Right kidney (tissue), 9 donors: ENCODE results near the gene TIMM13.
"Not testable (repeated sequence)": the region's sequence is repeated elsewhere in the genome, so short reads cannot be mapped to it uniquely, and the experiment has no call there.

Experiments used
- DNase-seq: peaks from one replicate; pipeline ENCODE4 v3.0.0-alpha.2; 2016
- long read RNA-seq, 8 donors: transcript quantifications; one replicate each; lab custom pipeline, GENCODE V29; 2026

The TIMM13 gene
- long read RNA-seq, donor 1, transcript TIMM13-201 (3 exons, 1,973 nt), result major isoform, 168 of 187 reads
- long read RNA-seq, donor 1, partial matches to known transcripts, result 7 of 187 reads
- long read RNA-seq, donor 1, other reads (novel, unspliced or antisense), result 12 of 187 reads
- long read RNA-seq, donor 2, transcript TIMM13-201 (3 exons, 1,973 nt), result major isoform, 91 of 96 reads
- long read RNA-seq, donor 2, partial matches to known transcripts, result 0 of 96 reads
- long read RNA-seq, donor 2, other reads (novel, unspliced or antisense), result 5 of 96 reads
- long read RNA-seq, donor 3, transcript TIMM13-201 (3 exons, 1,973 nt), result major isoform, 53 of 53 reads
- long read RNA-seq, donor 3, partial matches to known transcripts, result 0 of 53 reads
- long read RNA-seq, donor 3, other reads (novel, unspliced or antisense), result 0 of 53 reads
- long read RNA-seq, donor 4, transcript TIMM13-201 (3 exons, 1,973 nt), result major isoform, 97 of 108 reads
- long read RNA-seq, donor 4, partial matches to known transcripts, result 6 of 108 reads
- long read RNA-seq, donor 4, other reads (novel, unspliced or antisense), result 5 of 108 reads
- long read RNA-seq, donor 5, transcript TIMM13-201 (3 exons, 1,973 nt), result major isoform, 122 of 129 reads
- long read RNA-seq, donor 5, partial matches to known transcripts, result 0 of 129 reads
- long read RNA-seq, donor 5, other reads (novel, unspliced or antisense), result 7 of 129 reads
- long read RNA-seq, donor 6, transcript TIMM13-201 (3 exons, 1,973 nt), result major isoform, 132 of 143 reads
- long read RNA-seq, donor 6, partial matches to known transcripts, result 5 of 143 reads
- long read RNA-seq, donor 6, other reads (novel, unspliced or antisense), result 6 of 143 reads
- long read RNA-seq, donor 7, result 0 reads
- long read RNA-seq, donor 8, transcript TIMM13-201 (3 exons, 1,973 nt), result major isoform, 103 of 110 reads
- long read RNA-seq, donor 8, partial matches to known transcripts, result 0 of 110 reads
- long read RNA-seq, donor 8, other reads (novel, unspliced or antisense), result 7 of 110 reads

- DNase-seq, result peak; percentile 100
Observed at GRCh38 chr19:2427429-2428320, at the start of gene TIMM13. Gene TIMM13, minus strand, starts transcription at chr19:2427586. Its CDS starts 53 bp downstream, at chr19:2427533.

DNA sequence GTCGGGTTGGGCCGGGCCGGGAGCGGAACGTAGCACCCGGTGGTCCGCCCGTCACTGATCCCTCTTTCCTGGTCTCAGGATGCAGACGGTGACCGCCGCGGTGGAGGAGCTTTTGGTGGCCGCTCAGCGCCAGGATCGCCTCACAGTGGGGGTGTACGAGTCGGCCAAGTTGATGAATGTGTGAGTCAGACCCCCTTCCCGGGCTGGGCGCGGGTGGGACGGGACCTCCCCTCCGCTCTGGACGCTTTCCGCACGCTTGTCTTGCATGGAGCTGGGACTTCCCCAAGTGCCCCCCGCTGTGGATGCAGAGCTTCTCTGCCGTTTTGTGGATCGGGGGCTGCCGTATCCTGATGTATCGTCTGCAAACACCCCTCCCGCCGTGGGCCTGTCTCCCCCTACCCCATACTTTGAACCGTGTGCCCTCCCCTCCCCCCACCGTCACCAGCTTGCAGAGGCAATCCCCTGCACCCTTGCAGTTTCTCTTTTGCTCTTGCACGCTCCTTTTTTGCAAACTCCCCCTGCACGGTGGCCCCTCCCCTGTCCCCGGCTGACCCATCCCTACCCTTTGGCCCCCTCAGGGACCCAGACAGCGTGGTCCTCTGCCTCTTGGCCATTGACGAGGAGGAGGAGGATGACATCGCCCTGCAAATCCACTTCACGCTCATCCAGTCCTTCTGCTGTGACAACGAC, 49.2 kb upstream of the TIMM13 start:
- DNase-seq, result no peak

DNA sequence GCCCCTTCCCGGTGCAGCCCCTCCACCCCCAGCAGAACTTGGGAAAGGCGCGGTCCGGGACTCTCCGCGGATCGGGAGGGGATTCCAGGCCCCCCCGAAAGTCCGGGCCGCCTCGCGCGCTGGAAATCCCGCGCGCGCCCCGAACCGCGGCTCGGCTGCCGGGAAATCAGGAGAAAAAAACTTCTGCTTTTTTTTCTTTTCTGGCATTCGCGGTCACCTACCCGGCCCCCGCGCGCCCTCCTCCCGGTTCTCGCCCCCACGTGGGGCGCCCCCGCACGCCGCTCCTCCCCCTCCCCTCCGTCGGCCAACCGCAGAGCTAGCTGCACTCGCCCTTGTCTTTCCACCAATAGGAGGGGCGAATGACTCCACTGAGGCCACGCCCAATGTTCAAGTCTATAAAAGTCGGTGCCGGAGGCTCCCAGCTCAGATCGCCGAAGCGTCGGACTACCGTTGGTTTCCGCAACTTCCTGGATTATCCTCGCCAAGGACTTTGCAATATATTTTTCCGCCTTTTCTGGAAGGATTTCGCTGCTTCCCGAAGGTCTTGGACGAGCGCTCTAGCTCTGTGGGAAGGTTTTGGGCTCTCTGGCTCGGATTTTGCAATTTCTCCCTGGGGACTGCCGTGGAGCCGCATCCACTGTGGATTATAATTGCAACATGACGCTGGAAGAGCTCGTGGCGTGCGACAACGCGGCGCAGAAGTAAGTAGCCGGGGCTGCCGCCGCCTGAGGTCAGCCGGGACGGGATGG, 48.5 kb upstream of the TIMM13 start, which contains the start of gene GADD45B:
TSS of gene GADD45B (plus strand) at position 426 of the 749 bp plus-strand sequence. CDS start at position 658, 232 bp downstream.
- peak; percentile 89 for DNase-seq

DNA sequence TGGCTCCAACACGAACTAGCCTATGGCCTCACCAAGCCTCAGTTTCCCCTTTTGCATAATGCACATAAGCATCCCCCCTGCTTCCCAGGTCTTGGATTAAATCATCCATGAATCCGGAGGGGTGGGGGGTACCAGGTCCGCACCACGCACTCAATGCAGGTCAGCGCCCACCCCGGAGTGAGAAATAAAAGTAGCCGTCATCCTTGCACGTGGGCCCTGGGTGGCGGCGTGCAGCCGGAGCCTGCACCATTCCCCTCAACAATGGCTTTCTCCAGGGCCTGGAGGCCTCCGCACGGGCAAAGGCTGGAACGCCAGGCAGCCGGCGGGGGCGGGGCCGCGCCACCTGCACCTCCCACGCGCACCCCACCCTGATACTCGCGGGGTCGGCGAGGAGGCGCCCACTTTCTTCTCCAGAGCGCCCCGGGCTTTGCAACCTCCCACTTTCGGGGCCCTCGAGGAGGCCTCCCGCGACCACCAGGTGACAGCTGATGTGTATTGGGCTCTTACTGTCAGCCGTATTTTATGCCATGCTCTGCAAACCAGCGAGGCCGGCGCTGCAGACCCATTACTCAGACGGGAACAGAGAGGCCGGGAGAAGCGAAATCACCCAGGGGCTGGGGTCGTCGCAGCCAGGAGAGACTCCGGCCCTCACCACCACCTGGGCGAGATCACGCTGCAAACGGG, 47.8 kb upstream of the TIMM13 start:
- peak; percentile 80 for DNase-seq

- peak; percentile 89 for DNase-seq
Observed at GRCh38 chr19:2474232-2475017, 47.0 kb upstream of the TIMM13 start.

GRCh38 chr19:2469915-2470200, 42.5 kb upstream of the TIMM13 start:
- DNase-seq, result not testable (repeated sequence)

DNA sequence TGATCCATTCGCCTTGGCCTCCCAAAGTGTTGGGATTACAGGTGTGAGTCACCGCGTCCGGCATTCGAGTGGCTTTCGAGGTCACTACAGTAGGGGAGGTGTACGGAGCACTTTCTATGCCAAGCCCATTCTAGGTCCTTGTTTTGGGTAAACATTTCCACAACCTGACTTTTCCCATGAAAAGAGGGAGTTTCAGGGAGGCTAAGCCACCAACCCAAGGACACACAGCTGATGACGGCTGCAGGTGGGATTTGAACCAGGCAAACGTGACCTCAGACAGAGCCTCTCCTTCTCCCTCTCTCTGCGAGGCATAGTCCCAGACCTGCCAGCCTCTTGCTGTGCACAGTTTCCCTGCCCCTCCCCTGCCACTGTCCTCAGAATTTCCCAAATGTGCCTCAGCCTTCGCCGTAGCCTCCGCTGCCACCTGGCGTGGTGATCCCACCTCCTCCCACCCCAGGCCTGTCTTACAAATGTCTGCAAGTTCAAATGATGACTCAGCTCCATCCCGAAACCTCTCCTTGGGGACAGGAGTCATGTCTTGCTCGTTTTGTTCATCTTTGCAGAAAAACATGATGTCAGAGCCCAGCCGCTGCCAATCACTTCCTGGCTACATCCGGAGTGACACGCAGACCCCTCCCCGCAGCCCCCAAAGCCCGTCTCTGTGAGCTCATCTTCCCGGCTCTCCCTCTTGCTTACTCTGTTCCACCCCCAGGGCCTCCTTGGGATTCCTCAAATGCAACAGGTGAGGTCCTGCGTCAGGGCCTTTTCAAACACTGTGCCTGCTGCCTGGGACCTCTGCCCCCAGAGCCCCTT, 41.9 kb upstream of the TIMM13 start:
- no peak for DNase-seq

GRCh38 chr19:2468596-2468995, 41.2 kb upstream of the TIMM13 start:
- no peak for DNase-seq

DNA sequence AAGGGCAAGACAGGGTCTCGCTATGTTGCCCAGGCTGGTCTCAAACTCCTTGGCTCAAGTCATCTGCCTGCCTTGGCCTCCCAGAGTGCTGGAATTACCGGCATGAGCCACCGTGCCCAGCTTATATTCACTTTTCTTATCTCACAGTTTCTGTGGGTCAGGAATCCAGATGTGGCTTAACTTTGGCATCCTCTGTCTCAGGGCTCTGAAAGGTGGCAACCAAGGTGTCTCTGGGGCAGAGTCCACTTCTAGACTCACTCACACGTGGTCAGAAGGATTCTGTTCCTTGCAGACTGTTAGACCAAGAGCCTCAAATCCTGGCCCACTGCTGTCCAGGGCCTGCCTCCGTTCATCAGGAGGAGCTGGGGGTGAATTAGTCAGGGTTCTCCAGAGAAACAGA, 37.0 kb upstream of the TIMM13 start:
- DNase-seq, result no peak

- DNase-seq, result not testable (repeated sequence)
Observed at GRCh38 chr19:2463694-2464093, 36.3 kb upstream of the TIMM13 start.

DNA sequence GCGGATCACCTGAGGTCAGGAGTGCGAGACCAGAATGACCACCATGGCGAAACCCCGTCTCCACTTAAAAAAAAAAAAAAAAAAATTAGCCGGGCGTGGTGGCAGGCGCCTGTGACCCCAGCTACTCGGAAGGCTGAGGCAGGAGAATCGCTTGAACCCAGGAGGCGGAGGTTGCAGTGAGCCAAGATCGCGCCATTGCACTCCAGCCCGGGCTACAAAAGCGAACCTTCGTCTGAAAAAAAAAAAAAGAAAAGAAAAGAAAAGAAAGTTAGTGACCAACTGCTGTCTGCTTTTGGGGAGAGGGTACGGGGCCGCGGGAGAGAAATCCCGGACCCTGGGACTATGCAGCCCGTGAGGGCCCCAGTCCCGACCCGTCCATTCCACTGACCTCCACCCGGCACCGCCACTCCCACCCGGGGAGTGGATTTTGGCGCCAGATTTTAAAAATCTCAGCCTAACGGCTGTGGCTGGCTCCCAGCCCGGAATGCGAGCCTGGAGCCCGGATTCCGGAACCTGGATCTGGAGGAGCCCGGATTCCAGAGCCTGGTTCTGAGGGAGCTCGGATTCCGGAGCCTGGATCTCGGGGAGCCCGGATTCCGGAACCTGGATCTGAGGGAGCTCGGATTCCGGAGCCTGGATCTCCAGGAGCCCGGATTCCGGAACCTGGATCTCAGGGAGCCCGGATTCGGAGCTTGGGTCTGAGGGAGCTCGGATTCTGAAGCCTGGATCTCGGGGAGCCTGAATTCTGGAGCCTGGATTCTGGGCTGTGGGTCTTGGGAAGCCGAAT, 35.4 kb upstream of the TIMM13 start:
- DNase-seq, result peak; percentile 88

DNA sequence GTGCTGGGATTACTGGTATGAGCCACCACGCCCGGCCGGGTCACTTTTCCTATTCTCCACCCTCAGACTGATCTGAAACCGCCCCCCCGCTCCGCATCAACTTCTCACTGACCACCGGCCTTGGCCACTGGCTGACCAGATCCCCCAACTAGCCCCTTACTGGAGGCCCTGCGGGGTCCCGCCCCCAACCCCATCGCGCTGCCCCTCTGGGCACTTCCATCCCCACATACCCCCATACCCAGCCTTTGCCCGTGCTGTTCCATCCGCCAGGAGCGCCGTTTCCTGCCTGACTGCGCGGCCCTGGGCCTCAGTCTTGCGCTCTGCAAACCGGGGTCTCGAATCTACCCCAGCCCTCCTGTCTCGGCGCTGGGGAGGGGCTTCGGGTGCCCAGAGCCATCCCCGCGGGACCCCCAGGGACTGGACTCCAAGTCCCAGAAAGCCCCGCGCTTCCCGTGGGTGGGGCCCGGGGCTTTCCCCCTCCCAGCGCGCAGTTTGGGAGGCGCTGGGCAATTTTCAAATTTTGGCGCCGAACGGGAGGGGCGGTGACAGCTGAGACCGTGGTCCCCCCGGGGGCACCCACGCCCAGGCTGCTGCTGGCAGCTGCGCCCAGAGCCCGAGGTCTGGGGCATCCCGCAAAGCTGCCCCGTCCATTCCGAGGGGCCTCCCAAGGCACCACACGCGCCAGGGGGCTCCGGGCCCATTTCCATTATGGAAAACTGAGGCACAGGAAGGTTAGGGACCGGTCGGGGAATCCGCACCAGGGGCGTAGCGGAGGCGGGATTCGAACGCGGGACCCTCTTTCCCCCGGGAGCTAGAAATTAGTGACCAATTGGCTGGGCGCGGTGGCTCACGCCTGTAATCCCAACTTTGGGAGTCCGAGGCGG, 34.6 kb upstream of the TIMM13 start:
- DNase-seq, result peak; percentile 69

DNA sequence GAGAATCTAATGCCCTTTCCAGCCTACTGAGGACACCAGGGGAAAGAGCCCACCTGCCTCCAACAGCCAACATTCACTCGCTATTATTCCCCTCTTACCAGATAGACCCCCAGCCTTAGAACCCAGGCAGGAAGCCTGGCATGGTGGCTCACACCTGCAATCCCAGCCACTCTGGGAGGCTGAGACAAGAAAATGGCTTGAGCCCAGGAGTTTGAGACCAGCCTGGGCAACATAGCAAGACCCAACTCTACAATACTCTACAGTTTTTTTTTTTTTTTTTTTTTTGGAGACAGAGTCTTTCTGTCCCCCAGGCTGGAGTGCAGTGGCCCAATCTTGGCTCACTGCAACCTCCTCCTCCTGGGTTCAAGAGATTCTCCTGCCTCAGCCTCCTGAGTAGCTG, 32.9 kb upstream of the TIMM13 start:
- DNase-seq, result no peak

GRCh38 chr19:2458776-2459175, 31.4 kb upstream of the TIMM13 start:
- not testable (repeated sequence) for DNase-seq

DNA sequence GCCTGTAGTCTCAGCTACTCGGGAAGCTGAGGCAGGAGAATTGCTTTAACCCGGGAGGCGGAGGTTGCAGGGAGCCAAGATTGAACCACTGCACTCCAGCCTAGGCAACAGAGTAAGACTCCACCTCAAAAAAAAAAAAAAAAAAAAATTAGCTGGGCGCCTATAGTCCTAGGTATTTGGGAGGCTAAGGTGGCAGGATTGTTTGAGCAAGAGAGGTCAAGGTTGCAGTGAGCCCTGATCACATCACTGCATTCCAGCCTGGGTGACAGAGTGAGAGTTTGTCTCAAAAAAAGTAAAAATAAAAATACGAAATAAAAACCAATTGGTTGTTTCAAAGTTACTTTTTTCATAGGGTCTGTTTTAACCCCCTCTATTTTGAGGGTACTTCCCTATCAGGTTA, 30.7 kb upstream of the TIMM13 start:
- no peak for DNase-seq

GRCh38 chr19:2457394-2458037, 30.1 kb upstream of the TIMM13 start:
- no peak for DNase-seq
